Fibroblast of skin of abdomen (primary cell): ENCODE data around the gene TXNDC17. TPM values are rescaled to one million over a fixed set of nuclear protein-coding genes. Genes with fewer than 3 reads are reported as not detected.
"Not testable (repeated sequence)": the region's sequence is repeated elsewhere in the genome, so short reads cannot be mapped to it uniquely, and the experiment has no call there.

ENCODE experiments used
- DNase-seq: peaks from one replicate; pipeline ENCODE4 v3.0.0-alpha.2; 2013
- polyA plus RNA-seq, 2 experiments: library from polyadenylated mRNA; unstranded; fragments of 120-200 nt; gene quantifications; one replicate each; pipeline ENCODE4 v1.2.1, GENCODE V29; 2013; ENCODE audit not compliant: insufficient read length in 2 of 2

Gene TXNDC17
- polyA plus RNA-seq (2013, experiment 1 of 2; ENCODE audit: insufficient read length), result 140 TPM
- 141 TPM for polyA plus RNA-seq (2013, experiment 2 of 2; ENCODE audit: insufficient read length)

DNA sequence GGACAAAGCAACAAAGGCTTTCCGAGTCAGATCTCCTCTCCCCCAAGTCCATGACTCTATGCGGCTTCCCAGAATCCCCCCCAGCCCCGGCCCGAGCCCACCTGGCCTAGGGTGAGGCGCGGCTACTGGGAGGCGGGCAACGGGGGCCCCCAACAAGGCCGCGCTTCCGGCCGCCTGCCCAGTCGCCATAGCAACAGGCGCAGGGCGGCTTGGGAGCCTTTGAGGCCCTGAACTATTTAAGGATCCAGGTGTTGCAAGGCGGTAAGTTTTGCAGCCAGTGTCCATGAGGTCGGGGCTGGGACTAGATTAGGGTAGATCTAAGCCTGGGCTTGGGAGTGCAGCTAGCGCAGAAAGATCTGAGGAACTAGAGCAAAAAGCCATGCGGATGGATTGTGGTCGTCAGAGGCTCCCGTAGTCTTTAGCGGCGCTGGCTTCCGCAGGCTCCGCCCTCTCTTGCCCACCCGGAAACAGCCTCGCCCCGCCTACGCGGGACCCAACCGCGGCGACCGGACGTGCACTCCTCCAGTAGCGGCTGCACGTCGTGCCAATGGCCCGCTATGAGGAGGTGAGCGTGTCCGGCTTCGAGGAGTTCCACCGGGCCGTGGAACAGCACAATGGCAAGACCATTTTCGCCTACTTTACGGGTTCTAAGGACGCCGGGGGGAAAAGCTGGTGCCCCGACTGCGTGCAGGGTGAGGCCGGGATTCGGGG lies at the start of gene TXNDC17, which contains the start of gene KIAA0753:
TSS of gene TXNDC17 (plus strand) at position 525 of the 711 bp plus-strand sequence. CDS start at position 548, 23 bp downstream.
TSS of gene KIAA0753 (minus strand) at position 176 of the 711 bp plus-strand sequence. CDS start 5,608 bp downstream, outside the sequence.
- DNase-seq, result peak; percentile 89

DNA sequence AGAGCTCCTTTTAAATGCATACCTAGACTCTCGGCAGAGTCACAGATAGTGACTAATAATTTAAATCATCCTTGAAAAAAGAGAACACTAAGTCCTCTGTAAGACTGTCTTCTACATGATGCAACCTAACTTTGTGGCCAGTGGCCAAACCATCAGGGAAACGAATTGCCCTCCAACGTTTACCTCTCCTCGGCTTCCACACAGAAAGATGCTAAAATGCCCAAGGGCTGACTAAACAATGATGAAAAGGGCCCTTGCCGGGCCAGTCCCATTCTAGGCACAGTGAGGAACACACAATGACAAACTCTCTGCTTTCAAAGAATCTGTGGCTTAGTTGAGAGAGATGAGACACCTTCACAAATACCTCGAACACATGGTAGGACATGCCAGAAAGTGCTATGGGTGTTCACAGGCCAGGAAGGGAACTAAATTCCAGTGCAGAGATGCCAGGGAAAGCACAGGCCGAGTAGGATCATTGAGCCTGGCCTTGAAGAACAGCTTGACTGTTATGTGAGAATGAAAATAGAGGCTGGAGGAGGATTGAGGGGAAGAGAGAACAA lies 49.2 kb upstream of the TXNDC17 start:
- peak; percentile 93 for DNase-seq

DNA sequence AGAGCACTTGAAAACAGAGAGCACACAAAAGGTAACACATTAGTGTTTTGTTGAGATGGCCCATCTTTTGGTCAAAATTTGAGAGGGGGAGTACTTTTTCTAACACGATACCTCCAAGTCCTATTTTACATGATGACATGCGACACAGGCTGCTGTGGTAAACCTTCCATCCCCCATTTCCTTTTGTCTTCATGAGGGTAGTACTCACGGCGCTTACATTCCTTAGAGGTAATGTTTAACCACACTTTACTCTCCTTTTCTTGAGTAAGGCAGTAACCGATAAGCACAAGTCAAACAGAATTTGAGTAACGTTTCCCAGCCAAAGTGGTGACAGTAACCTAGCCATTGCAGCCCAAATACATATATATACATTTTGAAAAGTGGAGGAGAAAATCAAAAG lies 48.7 kb upstream of the TXNDC17 start:
- peak; percentile 44 for DNase-seq

DNA sequence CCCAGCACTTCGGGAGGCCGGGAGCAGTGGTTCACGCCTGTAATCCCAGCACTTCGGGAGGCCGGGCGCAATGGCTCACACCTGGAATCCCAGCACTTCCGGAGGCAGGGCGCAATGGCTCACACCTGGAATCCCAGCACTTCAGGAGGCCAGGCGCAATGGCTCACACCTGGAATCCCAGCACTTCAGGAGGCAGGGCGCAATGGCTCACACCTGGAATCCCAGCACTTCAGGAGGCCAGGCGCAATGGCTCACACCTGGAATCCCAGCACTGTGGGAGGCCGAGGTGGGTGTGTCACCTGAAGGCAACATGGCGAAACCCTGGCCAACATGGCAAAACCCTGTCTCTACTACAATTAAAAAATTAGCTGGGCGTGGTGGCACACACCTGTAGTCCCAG lies 47.5 kb upstream of the TXNDC17 start:
- not testable (repeated sequence) for DNase-seq

DNA sequence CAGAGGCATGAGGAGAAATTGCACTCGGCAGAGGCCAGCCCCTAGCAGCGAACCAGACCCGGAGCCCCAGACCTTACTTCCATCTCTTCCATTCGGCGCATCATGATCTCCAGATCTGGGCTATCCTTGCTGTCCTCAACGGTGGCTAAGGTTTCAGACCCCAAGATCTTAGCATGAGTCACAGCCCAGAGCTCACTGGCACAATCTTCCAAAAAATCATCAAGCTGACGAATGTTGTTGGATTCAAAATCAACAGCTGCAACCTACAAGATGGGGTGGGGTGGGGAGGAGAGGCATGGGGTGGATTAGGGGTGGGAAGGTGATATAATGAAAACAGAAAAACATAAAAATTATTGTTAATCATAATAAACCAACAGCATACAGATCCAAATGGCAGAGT lies 44.8 kb upstream of the TXNDC17 start:
- DNase-seq, result no peak

DNA sequence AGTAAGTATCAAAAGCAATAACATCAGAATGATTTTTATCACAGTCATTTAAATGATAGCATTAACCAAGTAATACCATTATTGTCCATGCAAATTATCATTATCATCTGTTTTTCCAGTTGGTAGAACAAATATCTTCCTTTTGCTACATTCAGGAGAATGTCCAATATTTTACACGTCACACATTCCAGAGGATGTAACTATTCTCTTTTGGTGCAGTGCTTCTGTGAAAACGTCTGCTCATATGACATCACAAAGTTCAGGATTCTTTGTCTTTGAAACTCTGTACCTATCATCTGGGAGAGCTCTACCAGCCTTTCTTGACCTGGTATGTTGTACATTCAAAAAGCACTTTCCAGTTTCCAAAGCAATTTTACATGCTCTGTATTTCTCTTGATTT lies 44.3 kb upstream of the TXNDC17 start:
- no peak for DNase-seq

DNA sequence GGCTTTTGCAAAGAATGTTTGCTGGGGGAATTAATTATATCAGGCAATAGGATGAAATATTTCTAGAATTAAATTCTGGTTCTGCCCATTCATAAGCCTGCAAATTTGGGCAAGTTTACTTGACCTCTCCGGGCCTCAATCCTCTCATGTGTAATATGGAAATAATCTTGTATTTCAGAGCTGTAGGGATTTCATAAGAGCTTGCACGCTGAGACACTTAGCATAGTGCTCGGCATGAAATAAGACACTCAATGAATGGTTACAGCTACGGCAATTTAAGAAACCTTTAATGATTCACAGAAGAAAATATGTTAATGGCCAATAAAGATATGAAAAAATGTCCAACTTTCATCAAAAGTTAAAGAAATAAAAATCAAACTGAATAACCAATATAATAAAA lies 43.9 kb upstream of the TXNDC17 start:
- DNase-seq, result no peak

DNA sequence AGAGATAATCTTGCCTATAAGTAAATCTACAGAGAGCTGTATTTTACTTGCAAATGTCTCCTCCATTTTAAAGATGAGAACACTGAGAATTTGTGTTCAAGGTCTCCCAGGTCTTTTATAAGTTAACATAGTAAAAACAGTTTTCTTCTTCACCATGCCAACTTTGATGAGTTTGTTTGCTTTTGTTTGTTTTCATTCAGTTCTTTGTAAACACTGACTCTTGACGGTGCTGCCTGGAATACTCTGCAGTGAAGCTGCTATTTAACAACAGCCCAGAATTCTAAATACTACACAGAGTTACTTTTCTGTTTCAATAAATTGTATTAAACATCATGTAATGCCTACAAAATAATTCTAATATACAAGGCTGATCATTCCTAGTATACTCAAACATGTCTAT lies 43.1 kb upstream of the TXNDC17 start:
- no peak for DNase-seq

DNA sequence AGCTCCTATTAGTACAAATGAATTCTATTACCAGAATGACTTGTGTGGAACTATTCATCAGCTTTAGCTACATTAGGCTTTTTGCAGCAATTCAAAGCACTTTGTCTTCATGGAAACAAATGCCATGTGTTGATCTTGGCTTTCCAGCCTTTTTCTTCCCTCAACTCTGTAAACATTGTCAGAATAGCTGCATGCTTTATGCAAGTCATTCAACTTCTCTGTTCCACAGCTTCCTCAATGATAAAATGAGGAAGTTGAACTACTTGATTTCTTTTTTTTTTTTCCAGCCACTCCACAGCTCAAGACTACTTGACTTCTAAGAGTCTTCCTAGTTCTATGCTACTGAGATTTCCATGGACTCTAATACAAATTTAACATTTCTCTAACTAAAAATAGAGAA lies 41.5 kb upstream of the TXNDC17 start:
- no peak for DNase-seq

DNA sequence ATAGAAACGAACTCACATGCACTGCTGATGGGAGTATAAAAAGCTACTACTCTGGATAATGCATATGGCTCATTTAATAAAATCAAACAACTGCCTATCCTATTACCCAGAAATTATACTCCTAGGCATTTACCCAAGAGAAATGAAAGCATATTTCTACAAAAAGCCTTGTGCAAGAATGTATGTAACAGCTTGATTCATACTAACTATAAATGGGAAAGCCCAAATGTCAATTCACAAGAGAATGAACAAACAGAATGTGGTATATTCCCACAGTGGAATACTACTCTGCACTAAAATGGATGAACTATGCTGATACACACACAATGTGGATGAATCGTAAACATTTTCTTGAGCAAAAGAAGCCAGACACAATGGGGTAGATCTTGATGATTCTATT lies 38.7 kb upstream of the TXNDC17 start:
- DNase-seq, result no peak

DNA sequence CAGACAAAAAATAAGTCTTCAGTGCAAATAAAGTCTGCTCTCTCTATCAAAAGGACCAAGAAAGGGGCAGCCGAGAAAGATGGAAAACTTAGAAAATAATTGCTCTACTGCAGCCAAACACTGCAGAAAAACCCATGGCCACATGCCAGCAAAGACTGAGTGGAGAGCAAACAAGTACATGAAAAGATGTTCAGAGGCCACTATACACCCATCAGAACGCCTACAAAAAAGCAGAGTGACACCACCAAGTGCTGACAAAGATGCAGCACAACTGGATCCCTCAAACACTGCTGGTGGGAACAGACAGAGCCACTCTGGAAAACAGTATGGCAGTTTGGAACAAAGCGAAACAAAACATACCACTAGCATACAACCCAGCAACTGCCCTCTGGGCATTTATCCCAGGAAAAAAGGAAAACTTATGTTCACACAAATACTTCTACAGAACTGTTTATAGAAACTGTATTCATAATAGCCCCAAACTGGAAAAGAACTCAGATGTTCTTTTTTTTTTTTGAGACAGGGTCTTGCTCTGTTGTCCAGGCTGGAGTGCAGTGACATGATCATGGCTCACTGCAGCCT lies 37.0 kb upstream of the TXNDC17 start:
- no peak for DNase-seq

DNA sequence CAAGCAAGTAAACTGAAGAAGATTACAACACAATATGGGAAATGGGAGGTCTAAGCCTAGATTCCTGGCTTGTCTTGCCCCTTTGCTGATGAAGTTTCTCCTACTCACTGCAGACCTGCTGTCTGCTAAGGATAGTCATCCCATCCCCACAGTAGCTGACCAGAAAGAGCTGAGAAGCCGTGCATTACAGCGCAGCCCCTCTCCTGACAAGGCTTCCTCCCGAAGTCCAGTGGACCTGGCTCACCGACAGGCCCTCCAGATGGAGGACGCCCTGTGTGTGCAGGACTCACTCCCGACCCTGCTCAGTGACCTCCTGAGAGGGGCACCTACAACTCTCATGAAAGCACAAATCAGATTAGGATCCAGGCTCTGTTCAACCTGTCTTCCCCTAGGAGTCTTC lies 35.7 kb upstream of the TXNDC17 start:
- DNase-seq, result no peak

DNA sequence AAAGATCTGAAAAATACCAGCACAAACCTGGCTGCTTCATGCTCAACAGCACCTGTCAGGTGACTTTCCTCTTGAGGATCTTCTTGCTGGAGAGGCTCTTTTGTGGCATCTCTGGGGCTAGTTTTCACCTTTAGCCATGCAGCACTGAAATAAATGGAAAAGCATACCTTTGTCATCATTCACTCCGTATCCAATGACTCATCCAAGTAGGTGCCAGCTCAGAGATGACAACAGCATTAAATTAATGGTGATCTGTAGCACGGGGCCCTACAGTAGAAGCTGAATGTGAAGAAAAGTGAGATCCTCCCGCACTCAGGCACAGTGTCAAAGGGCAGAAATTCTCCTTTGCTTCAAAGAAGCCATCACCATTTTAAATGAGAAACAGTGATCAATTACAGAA lies 32.5 kb upstream of the TXNDC17 start:
- DNase-seq, result peak; percentile 8

DNA sequence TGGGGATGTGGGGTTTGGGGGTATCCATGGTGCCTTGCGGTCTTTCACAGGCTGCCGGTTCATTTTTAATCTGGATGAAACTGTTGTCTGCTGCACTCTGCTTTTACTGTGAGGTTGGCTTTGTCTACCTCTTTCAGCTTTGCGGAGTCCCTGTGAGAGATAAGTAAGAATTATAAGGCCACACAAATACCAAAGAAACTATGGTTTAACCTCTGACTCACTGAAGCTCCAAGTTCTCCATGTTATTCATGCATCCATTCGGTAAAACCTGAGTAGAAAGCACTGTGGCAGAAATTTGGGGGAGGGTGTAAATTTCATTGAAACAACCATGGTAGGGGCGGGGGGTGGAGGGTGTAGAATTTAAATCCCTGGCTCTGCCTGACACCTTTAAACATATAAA lies 30.8 kb upstream of the TXNDC17 start:
- DNase-seq, result no peak

DNA sequence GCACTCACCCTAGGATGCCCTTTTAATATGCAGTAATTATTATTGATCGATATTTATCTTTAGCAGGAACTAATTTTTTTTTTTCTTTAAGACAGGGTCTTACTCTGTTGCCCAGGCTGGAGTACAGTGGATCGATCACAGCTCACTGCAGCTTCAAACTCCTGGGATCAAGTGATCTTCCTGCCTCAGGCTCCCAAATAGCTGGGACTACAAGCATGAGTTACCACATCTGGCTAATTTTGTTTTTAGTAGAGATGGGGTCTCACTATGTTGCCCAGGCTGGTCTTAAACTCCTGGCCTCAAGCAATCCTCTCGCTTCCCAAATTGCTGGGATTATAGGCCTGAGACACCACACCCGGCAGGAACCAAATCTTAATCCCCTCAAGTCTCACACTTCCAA lies 29.6 kb upstream of the TXNDC17 start:
- DNase-seq, result no peak

DNA sequence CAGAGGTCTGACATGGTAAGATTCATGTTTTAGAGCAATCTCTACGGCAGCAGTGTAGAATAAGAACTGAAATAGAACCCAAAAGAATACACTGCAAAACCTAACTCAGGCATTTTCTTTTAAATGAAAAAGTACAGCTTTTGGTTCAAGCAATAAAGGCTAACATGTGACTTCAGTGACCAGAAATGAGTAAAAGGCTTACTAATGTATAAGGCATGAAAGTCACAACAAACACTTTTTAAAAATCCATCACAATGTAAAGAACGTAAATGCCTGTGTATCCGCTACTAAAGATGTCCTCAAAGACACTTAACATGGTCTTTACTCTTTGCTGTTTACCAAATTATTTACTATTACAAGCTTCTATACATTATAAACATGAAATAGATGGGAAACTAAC lies 16.9 kb upstream of the TXNDC17 start:
- no peak for DNase-seq

DNA sequence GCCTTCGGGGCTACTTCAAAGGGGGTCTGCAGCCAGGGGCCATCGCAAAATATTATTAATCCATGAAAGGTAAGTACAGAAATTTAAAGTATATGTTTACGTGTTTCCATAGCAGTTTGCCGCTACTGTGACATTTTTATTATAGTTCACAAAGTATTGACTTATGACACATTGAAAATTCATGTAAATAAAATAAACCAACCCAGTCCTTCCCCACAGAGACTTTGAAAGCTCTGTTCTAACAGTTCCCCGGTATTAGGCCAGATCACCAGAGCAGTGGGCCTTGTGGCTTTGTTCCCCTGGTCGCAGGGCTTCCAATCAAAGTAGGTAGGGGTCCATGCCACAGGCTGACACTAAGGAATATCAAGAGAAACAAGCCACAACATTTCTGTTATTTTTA lies 14.2 kb upstream of the TXNDC17 start:
- no peak for DNase-seq

DNA sequence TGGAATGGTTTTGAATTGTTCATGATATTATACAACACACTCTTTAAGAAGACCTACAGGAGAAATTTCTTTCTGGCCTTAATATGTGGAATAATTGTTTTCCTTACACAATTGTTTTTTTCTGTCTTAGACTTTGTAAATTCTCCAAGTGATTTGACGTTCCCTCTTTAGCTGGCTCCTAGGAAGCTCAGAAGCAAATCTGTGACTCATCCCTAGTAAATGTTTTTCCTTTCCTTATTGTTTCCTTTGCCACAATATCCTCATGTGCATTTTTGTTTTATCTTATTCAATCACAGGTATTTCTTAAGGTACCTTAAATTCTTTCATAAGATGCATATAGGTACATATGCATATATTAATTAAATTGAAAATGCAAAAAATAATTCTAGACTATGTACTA lies 13.8 kb upstream of the TXNDC17 start:
- no peak for DNase-seq

DNA sequence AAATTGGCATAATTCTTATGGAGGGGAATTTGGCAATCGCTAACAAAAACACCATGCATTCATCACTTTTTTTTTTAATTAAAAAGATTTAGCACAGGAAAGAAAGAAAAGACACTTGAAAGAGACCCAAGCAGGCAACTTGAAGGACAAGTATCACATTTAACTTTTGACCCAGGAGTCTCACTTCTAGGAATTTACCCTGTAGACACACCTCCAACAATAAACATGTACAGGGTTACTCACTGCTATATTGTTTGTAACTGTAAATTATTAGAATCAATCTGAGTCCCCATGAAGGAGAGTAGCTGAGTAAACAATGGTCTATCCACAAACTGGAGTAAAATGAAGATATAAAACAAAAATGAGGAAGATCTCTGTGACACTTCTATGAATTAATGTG lies 10.5 kb upstream of the TXNDC17 start:
- no peak for DNase-seq

DNA sequence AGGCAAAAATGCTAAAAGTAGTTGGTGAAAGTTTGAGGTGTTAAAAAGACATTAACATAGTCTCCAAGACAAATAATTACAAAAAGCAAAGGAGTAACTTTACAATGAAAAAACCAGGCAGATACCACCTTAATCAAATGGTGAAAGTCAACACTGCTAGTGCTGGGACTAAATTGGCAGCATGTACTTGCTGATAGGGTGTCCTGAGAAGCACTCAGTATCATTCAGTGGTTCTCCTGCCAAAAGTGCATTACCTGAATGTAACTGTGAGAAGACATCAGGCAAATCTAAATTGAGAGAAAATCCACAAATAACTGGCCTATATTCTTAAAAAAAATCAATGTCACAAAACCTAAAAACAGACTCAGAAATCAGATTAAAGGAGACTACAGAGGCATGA lies 8.3 kb upstream of the TXNDC17 start:
- DNase-seq, result no peak

DNA sequence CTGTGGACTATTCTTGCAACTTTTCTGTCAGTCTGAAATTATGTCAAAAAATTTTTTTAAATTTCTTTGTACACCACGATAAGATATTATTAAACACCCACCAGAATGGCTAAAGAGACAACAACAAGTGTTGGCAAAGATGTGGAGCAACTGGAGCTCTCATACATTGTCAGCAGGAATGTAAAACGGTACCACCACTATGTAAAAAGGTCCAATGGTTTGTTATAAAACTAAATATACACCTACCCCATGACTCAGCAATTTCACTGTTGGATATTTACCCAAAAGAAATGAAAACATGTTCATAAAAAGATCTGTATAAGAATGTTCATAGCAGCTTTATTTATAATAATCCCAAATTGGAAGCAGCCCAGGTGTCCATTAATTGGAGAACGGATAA lies 7.6 kb upstream of the TXNDC17 start:
- no peak for DNase-seq

DNA sequence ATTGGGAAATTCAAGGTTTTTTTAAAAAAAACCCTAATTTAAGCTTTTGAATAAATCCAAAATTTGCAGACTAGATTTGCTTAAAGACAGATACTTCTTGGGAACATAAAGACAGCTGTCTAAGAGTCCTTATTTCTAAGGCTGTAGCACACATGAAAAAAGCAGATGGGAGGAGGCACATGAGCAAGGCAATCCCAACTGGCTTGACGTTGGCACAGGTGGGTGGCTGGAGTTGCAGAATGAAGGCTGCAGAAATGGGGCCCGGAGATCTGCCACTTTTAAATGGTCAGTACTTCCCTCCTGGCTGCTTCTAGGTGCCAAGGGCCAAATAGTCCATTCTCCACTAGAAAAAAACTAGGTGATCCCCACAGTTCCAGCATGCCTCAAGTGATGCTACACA lies 4.8 kb upstream of the TXNDC17 start:
- DNase-seq, result no peak

DNA sequence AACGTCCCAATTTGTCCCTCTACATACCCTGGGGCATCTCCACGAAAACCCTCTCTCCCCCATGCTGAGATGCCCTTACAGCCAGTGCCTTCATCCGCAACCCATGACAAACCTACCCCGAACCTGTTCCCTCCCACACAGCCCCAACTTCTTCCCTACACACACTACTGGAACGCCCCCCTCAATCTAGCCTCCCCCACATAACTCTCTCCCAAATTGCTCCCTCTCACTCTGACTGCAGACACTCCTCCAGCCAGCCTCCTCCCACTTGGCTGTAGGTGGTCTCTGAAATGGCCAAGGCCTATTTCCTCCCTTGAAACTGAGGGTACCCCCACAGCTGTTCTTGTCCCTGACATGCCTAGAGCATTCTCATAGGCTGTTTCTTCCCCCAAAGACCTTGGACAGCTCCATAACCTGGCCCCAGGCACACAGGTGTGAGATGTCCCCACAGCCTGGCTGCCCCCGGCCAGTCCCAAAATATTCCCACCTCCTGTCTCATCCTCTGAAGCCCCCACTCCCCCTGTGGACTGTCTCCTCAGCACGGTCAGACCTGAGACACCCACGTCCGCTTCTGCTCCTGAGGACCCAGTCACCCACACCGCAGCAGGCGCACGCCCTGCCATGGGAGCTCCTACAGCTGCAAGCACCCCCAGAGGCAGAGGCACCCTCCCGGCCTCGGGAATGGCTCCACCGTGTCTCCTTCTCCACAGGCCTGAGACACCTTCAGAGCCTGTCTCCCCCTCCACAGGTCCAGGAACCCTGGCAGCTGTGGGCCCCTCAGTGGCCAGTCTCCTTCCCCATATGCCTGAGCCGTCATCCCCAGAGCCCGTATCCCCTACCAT lies 4.0 kb upstream of the TXNDC17 start:
- no peak for DNase-seq
